Muscle of leg (tissue), 11 donors: ENCODE data around the gene GALNT1. TPM values are rescaled to one million over a fixed set of nuclear protein-coding genes. Genes with fewer than 3 reads are reported as not detected.

Experiments used
- DNase-seq: peaks from one replicate; pipeline ENCODE4 v3.0.0; 2013
- H3K27ac ChIP-seq: one replicate; pipeline ENCODE4 v1.5.1; 2013; ENCODE audit warnings: mild to moderate bottlenecking, low read length, control low read depth
- H3K27me3 ChIP-seq: one replicate; pipeline ENCODE4 v1.6.1; 2013; ENCODE audit warnings: low read length; ENCODE audit not compliant: control insufficient read depth, insufficient read depth
- H3K36me3 ChIP-seq: one replicate; pipeline ENCODE4 v1.6.1; 2013; ENCODE audit warnings: low read length; ENCODE audit not compliant: control insufficient read depth, insufficient read depth
- H3K4me1 ChIP-seq: one replicate; pipeline ENCODE4 v1.6.1; 2013; ENCODE audit warnings: low read length; ENCODE audit not compliant: control insufficient read depth, insufficient read depth
- H3K4me3 ChIP-seq: one replicate; pipeline ENCODE4 v1.5.1; 2013; ENCODE audit warnings: low read length, control low read depth
- H3K9me3 ChIP-seq: replicated peaks from 2 replicates; pipeline ENCODE4 v1.6.1; 2013; ENCODE audit warnings: low read depth, low read length; ENCODE audit not compliant: control insufficient read depth
- WGBS: methylation state at CpG from one replicate; pipeline ENCODE4 v1.1.5; 2013; ENCODE audit warnings: missing lambda C conversion rate; ENCODE audit not compliant: insufficient coverage; 5-methylcytosine and 5-hydroxymethylcytosine counted together
- polyA plus RNA-seq, 8 donors: library from polyadenylated mRNA; unstranded; fragments of 120-200 nt; gene quantifications; one replicate each; pipeline versions ENCODE4 v1.2.1 to v1.2.3, GENCODE V29; 2013; ENCODE audit warnings: inconsistent platforms in 1 of 8, low replicate concordance in 1 of 8; ENCODE audit not compliant: insufficient read length in 8 of 8, insufficient read depth in 1 of 8
- total RNA-seq: library from RNA; stranded (reverse); fragments of 120-200 nt; gene quantifications from one replicate; pipeline ENCODE4 v1.2.4, GENCODE V29; 2013

GALNT1 gene
- total and polyA plus RNA-seq, 9 donors: 61.7 to 96.6 (median 77.2) TPM

DNA sequence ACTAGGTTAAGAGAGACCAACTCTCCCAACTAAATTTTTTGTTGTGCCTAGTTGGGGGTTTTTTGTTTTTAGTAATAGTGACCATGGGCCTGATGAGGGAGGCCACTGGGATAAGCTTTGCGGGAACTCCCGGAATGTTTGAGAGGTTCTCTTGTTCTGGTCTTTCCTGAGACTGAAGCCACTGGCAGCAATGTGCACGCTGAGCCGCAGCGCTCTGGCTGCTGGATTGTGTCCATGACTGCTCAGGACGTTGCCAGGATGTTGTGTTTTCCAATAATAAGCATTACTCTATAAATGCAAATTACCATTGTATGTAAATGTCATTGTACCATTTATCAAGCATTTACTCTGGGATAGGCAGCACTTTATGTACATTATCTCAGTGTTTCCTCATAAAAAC lies 126.1 kb downstream of the GALNT1 start:
- DNase-seq: no peak
- peak overlapping the region; percentile 44 for H3K27ac ChIP-seq
- WGBS: 85% methylated on average over 2 of the region's 6 CpGs
- peaks cover 6% of the 10 kb centered on the region for H3K36me3 ChIP-seq
- no peaks in the 10 kb centered on the region for H3K9me3 ChIP-seq
- no peaks in the 10 kb centered on the region for H3K27me3 ChIP-seq
- H3K4me1 ChIP-seq: no peaks in the 10 kb centered on the region
- no peak overlapping the region for H3K4me3 ChIP-seq

- Histone ChIP-seq H3K27ac (no peak overlapping the region), H3K36me3 (peaks cover 4% of the 10 kb centered on the region), H3K4me1 (no peaks in the 10 kb centered on the region), H3K4me3 (no peak overlapping the region), H3K27me3 (no peaks in the 10 kb centered on the region), H3K9me3 (no peaks in the 10 kb centered on the region)
- DNase-seq: no peak
- WGBS: no CpG with 5 or more reads among the region's 2 CpGs
Observed at GRCh38 chr18:35710581-35710980, 129.0 kb downstream of the GALNT1 start.

DNA sequence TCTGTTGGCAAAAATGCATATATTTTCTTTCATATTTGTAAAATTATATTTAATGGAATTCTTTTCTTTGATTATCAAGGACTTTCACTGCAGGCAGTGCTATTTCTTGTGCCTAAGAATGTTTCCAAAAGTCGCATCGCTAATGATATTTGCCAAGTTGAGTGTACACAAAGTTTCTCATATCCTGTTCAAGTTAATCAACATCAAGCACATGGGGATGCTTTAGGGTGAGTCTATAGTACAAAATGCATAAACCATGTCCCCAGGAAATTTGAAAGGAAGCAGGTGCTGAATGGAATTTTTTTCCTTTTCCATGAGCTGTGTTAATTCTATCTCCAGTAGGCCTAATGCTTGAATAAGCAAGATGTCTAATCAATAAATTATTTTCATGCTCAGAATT lies 129.7 kb downstream of the GALNT1 start:
- DNase-seq: no peak
- Histone ChIP-seq H3K4me1 (no peaks in the 10 kb centered on the region), H3K9me3 (no peaks in the 10 kb centered on the region), H3K4me3 (no peak overlapping the region), H3K36me3 (peaks cover 4% of the 10 kb centered on the region), H3K27me3 (no peaks in the 10 kb centered on the region), H3K27ac (no peak overlapping the region)
- WGBS: no CpG with 5 or more reads among the region's 2 CpGs

- Histone ChIP-seq H3K27me3 (no peaks in the 10 kb centered on the region), H3K4me3 (no peak overlapping the region), H3K36me3 (peaks cover 4% of the 10 kb centered on the region), H3K9me3 (peaks cover 4% of the 10 kb centered on the region), H3K27ac (no peak overlapping the region), H3K4me1 (no peaks in the 10 kb centered on the region)
- no CpG with 5 or more reads among the region's 2 CpGs for WGBS
- DNase-seq: no peak
Observed at GRCh38 chr18:35713545-35713944, 132.0 kb downstream of the GALNT1 start.

DNA sequence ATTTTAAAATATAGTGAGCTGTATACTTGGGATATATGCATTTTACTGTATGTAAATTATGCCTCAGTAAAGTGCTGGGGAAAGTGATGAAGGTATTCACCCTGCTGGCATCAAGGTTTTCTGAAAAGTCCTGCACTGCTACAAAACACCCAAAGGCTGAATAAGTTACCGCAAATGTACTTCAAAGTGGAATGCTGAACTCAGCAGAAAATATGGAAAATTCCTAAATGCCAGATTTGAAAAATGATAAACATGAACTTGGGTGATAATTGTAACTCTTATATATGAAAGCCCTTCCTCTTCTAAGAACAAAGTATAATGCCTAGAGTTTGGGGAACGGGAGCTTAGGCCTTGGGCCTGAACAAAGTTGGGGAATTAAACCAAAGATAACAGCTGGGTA lies 133.0 kb downstream of the GALNT1 start:
- no peak overlapping the region for H3K4me3 ChIP-seq
- no CpG with 5 or more reads among the region's 2 CpGs for WGBS
- no peaks in the 10 kb centered on the region for H3K4me1 ChIP-seq
- H3K9me3 ChIP-seq: peaks cover 7% of the 10 kb centered on the region
- H3K27ac ChIP-seq: no peak overlapping the region
- H3K36me3 ChIP-seq: peaks cover 3% of the 10 kb centered on the region
- no peak for DNase-seq
- H3K27me3 ChIP-seq: no peaks in the 10 kb centered on the region

DNA sequence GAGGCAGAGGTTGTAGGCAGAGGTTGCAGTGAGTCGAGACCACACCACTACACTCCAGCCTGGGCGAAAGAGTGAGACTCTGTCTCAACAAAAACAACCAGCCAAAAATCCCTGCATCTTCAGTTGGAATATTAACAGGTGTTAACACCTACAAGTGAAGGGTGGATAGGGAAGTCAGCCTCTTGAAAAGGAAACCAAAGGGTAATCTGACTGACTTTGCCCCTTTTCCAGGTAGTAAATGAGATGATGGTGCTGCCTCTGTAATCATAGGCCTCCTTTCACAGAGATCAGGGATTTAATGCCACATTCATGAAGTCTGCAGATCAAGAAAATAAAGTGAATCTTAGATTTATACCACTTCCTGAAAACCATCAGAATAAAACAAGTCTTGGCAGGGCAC lies 133.6 kb downstream of the GALNT1 start:
- no peak overlapping the region for H3K4me3 ChIP-seq
- no peaks in the 10 kb centered on the region for H3K36me3 ChIP-seq
- no peak for DNase-seq
- H3K27ac ChIP-seq: no peak overlapping the region
- no CpG with 5 or more reads among the region's 2 CpGs for WGBS
- no peaks in the 10 kb centered on the region for H3K4me1 ChIP-seq
- H3K9me3 ChIP-seq: peaks cover 7% of the 10 kb centered on the region
- H3K27me3 ChIP-seq: no peaks in the 10 kb centered on the region

- Histone ChIP-seq H3K27me3 (no peaks in the 10 kb centered on the region), H3K27ac (no peak overlapping the region), H3K4me1 (no peaks in the 10 kb centered on the region), H3K36me3 (no peaks in the 10 kb centered on the region), H3K4me3 (no peak overlapping the region), H3K9me3 (peaks cover 7% of the 10 kb centered on the region)
- no peak for DNase-seq
- WGBS: 60% methylated on average over 1 of the region's 4 CpGs
Observed at GRCh38 chr18:35716169-35716831, 134.8 kb downstream of the GALNT1 start.

- H3K4me1 ChIP-seq: no peaks in the 10 kb centered on the region
- no peak for DNase-seq
- WGBS: no CpG with 5 or more reads among the region's 5 CpGs
- peaks cover 10% of the 10 kb centered on the region for H3K9me3 ChIP-seq
- no peaks in the 10 kb centered on the region for H3K27me3 ChIP-seq
- no peak overlapping the region for H3K4me3 ChIP-seq
- H3K27ac ChIP-seq: no peak overlapping the region
- H3K36me3 ChIP-seq: no peaks in the 10 kb centered on the region
Observed at GRCh38 chr18:35717182-35717581, 135.6 kb downstream of the GALNT1 start.

- H3K27me3 ChIP-seq: no peaks in the 10 kb centered on the region
- peaks cover 12% of the 10 kb centered on the region for H3K9me3 ChIP-seq
- DNase-seq: no peak
- no peaks in the 10 kb centered on the region for H3K36me3 ChIP-seq
- no peak overlapping the region for H3K27ac ChIP-seq
- WGBS: 73% methylated on average over 6 of the region's 6 CpGs
- no peak overlapping the region for H3K4me3 ChIP-seq
- H3K4me1 ChIP-seq: no peaks in the 10 kb centered on the region
Observed at GRCh38 chr18:35721431-35722081, 140.0 kb downstream of the GALNT1 start.

DNA sequence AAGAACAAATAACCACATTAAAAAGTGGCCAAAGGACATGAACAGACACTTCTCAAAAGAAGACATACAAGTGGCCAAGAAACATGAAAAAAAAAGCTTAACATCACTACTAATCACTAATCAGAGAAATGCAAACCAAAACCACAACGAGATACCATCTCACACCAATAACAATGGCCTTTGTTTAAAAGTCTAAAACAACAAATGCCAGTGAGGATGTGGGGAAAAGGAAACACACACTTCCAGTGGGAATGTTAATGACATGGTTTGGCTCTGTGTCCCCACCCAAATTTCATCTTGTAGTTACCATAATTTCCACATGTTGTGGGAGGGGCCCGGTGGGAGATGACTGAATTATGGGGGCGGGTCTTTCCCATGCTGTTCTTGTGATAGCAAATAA lies 147.1 kb downstream of the GALNT1 start:
- Histone ChIP-seq H3K27me3 (no peaks in the 10 kb centered on the region), H3K4me3 (no peak overlapping the region), H3K27ac (no peak overlapping the region), H3K36me3 (no peaks in the 10 kb centered on the region), H3K4me1 (peaks cover 17% of the 10 kb centered on the region), H3K9me3 (peaks cover 2% of the 10 kb centered on the region)
- DNase-seq: no peak
- no CpG with 5 or more reads among the region's 3 CpGs for WGBS
